GM12892 (cell line): ENCODE data around the gene SQSTM1.

Experiments
- DNase-seq: peaks from one replicate; pipeline ENCODE4 v3.0.0; 2011; ENCODE audit not compliant: insufficient read length
- FAIRE-seq: peaks from 2 replicates; lab custom pipeline; 2011; peaks lifted over from hg19 to GRCh38; lab: Jason Lieb, UNC
- POLR2A ChIP-seq: IDR thresholded peaks from 2 replicates; pipeline ENCODE4 v1.6.1; 2011; ENCODE audit warnings: low read depth, low read length, control low read depth
- POLR2AphosphoS5 ChIP-seq: IDR thresholded peaks from 2 replicates; pipeline ENCODE4 v1.6.1; 2011; ENCODE audit warnings: low read depth, low read length, control low read depth
- TAF1 ChIP-seq: IDR thresholded peaks from 2 replicates; pipeline ENCODE4 v1.6.1; 2011; ENCODE audit warnings: low read depth, mild to moderate bottlenecking, control low read depth, low read length, borderline replicate concordance

SQSTM1 gene

GRCh38 chr5:179802207-179802883, 18.4 kb upstream of the SQSTM1 start:
- no peak for FAIRE-seq
- no peak for TF ChIP-seq POLR2AphosphoS5
- no peak for TF ChIP-seq POLR2A
- TF ChIP-seq TAF1 = no peak
- DNase-seq = no peak

GRCh38 chr5:179802950-179803562, 17.6 kb upstream of the SQSTM1 start:
- FAIRE-seq = no peak

GRCh38 chr5:179803651-179804554, 16.8 kb upstream of the SQSTM1 start:
- DNase-seq (no peak), FAIRE-seq (no peak)
- no peak for TF ChIP-seq TAF1
- no peak for TF ChIP-seq POLR2AphosphoS5
- no peak for TF ChIP-seq POLR2A

More at GRCh38 chr5:179802950-179803562, 17.6 kb upstream of the SQSTM1 start:
- no peak for TF ChIP-seq TAF1
- TF ChIP-seq POLR2AphosphoS5 = no peak
- TF ChIP-seq POLR2A = no peak
- no peak for DNase-seq

- DNase-seq = no peak
- FAIRE-seq = no peak
- TF ChIP-seq POLR2A (no peak), TAF1 (no peak), POLR2AphosphoS5 (no peak)
These were observed 16.2 kb upstream of the SQSTM1 start for GRCh38 chr5:179804555-179804947.

GRCh38 chr5:179805070-179805528, 15.6 kb upstream of the SQSTM1 start:
- DNase-seq = no peak
- TF ChIP-seq TAF1 = no peak
- no peak for TF ChIP-seq POLR2A
- no peak for TF ChIP-seq POLR2AphosphoS5
- FAIRE-seq = peak; percentile 21

- TF ChIP-seq POLR2A (peak; percentile 50; the same call in 1 of the 2 replicates), TAF1 (no peak), POLR2AphosphoS5 (no peak)
- FAIRE-seq (peak; percentile 40), DNase-seq (peak; percentile 83)
These were observed 15.0 kb upstream of the SQSTM1 start for GRCh38 chr5:179805529-179806249.

- TF ChIP-seq POLR2AphosphoS5 (no peak), POLR2A (peak; percentile 67; the same call in 1 of the 2 replicates), TAF1 (peak; percentile 52)
- FAIRE-seq (no peak), DNase-seq (peak; percentile 91)
These were observed 14.3 kb upstream of the SQSTM1 start, which contains the start of gene MGAT4B for GRCh38 chr5:179806250-179807048. Gene MGAT4B (minus strand): TSS chr5:179806866. CDS start chr5:179806583, 283 bp downstream.

GRCh38 chr5:179812135-179812825, 8.4 kb upstream of the SQSTM1 start:
- FAIRE-seq (no peak), DNase-seq (no peak)
- TF ChIP-seq POLR2A (no peak), POLR2AphosphoS5 (no peak), TAF1 (no peak)

GRCh38 chr5:179812997-179813607, 7.6 kb upstream of the SQSTM1 start:
- DNase-seq (no peak), FAIRE-seq (no peak)
- TF ChIP-seq POLR2AphosphoS5 (no peak), POLR2A (no peak), TAF1 (no peak)
